Uterus (tissue), 4 donors: Measurements from ENCODE around the gene TECTB. TPM values are rescaled to one million over a fixed set of nuclear protein-coding genes. Genes with fewer than 3 reads are reported as not detected.

Experiments
- DNase-seq, 2 donors: peaks; one replicate each; pipeline ENCODE4 v3.0.0-alpha.2; 2019 to 2020
- H3K27ac ChIP-seq, 2 donors: fragments of 200-600 bp; sonication (generic); 1 replicate in 1 of 2; 2 replicates in 1 of 2; pipeline ENCODE4 v1.5.1; 2016 to 2018
- H3K27me3 ChIP-seq, 2 donors: fragments of 200-600 bp; sonication (generic); one replicate each; pipeline ENCODE4 v1.5.1; 2018 to 2019; ENCODE audit warnings: control low read depth in 1 of 2
- H3K36me3 ChIP-seq, 2 donors: fragments of 200-600 bp; sonication (generic); one replicate each; pipeline ENCODE4 v1.5.1; 2019; ENCODE audit warnings: control low read depth in 1 of 2
- H3K4me1 ChIP-seq, 2 donors: fragments of 200-600 bp; sonication (generic); one replicate each; pipeline ENCODE4 v1.5.1; 2018 to 2019; ENCODE audit warnings: control low read depth in 1 of 2
- H3K4me3 ChIP-seq, 2 donors: fragments of 200-600 bp; sonication (generic); 1 replicate in 1 of 2; 2 replicates in 1 of 2; pipeline ENCODE4 v1.5.1; 2018 to 2019; ENCODE audit warnings: mild to moderate bottlenecking in 1 of 2
- H3K9me3 ChIP-seq, 2 donors: fragments of 200-600 bp; sonication (generic); one replicate each; pipeline ENCODE4 v1.5.1; 2019; ENCODE audit warnings: control low read depth in 1 of 2
- POLR2A ChIP-seq, 2 donors: fragments of 450-650 bp; IDR thresholded peaks; one replicate each; pipeline ENCODE4 v1.6.1; 2016; ENCODE audit warnings: antibody characterized with exemption in 2 of 2, mild to moderate bottlenecking in 1 of 2, moderate library complexity in 1 of 2
- intact Hi-C: fragments of 100-400 bp; cut with DNase I; formaldehyde crosslinking; loops from one replicate; pipeline ENCODE4 v1.15.1; 2023; ENCODE audit warnings: low total_unique reads
- total RNA-seq, 4 donors: library from RNA; depleted of rRNA in 3 of 4; stranded (reverse); fragments of >200 nt in 3 of 4; gene quantifications; one replicate each; pipeline versions ENCODE4 v1.1.0 to v1.2.4, GENCODE V29; 2014 to 2023
- TF ChIP-seq, protein P1 (sequence below), 4 experiments: fragments of 200-600 bp in 2 of 4; fragments of 450-650 bp in 2 of 4; sonication (generic) in 2 of 4; IDR thresholded peaks; one replicate each; pipeline ENCODE4 v1.5.1; 2016 to 2019; ENCODE audit warnings: antibody characterized with exemption in 4 of 4, mild to moderate bottlenecking in 2 of 4, moderate library complexity in 1 of 4
- donor health status: DM: yes; HTN: yes; CAD: no.

The TECTB gene
- total RNA-seq, 4 donors from 2014 or later, result not detected

DNA sequence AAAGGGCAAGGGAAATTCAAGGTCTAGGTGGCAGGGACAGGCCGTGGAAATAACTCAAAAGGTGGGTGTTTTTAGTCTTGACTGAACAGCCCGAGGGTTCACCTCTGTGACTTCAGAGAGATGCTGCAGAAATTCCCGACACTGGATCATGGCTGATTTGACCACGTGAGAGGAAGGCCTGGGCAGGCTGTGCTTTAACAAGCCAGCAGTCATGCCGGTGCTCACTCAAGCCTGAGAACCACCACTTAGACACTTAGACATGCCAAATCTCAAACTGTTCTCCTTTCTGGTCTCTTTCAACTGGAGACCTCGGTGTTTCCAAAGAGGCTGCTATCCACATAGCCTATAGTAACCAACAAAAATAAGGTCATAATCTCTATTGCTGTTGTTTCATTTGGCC is 15.4 kb downstream of the TECTB start:
- Histone ChIP-seq H3K4me3 (no peak overlapping the region), H3K27ac (no peak overlapping the region), H3K9me3 (no peaks in the 10 kb centered on the region), H3K27me3 (no peaks in the 10 kb centered on the region), H3K4me1 (no peaks in the 10 kb centered on the region), H3K36me3 (no peaks in the 10 kb centered on the region)
- intact Hi-C loops, result no loop called here
- DNase-seq, result no peak
- TF ChIP-seq POLR2A (IDR thresholded peaks at IDR 0.05), result no peak
- TF ChIP-seq, protein P1, sequence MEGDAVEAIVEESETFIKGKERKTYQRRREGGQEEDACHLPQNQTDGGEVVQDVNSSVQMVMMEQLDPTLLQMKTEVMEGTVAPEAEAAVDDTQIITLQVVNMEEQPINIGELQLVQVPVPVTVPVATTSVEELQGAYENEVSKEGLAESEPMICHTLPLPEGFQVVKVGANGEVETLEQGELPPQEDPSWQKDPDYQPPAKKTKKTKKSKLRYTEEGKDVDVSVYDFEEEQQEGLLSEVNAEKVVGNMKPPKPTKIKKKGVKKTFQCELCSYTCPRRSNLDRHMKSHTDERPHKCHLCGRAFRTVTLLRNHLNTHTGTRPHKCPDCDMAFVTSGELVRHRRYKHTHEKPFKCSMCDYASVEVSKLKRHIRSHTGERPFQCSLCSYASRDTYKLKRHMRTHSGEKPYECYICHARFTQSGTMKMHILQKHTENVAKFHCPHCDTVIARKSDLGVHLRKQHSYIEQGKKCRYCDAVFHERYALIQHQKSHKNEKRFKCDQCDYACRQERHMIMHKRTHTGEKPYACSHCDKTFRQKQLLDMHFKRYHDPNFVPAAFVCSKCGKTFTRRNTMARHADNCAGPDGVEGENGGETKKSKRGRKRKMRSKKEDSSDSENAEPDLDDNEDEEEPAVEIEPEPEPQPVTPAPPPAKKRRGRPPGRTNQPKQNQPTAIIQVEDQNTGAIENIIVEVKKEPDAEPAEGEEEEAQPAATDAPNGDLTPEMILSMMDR (IDR thresholded peaks at IDR 0.05), result no peak

DNA sequence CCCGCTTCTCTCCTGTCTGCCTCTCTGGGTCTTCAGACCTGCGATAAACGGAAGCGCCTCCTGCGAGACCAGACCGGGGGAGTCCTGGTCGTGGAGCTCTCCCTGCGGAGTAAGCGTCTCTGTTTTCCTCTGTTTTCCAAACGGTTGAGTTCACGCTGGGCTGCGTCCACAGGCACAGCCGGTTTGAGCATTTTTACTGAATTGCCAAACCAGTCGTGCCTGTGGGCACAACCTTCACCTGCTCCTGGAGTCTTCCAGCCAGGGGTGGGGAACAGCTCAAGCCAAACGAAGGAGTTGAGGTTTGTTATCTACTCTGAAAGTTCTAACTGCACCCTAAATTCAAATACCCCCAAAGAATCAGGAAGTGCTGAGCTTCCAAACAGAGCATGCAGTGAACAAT is 16.3 kb downstream of the TECTB start:
- Histone ChIP-seq H3K4me1 (no peaks in the 10 kb centered on the region), H3K27ac (no peak overlapping the region), H3K4me3 (no peak overlapping the region), H3K27me3 (no peaks in the 10 kb centered on the region), H3K36me3 (no peaks in the 10 kb centered on the region), H3K9me3 (no peaks in the 10 kb centered on the region)
- intact Hi-C loops, result no loop called here
- DNase-seq, result no peak
- TF ChIP-seq POLR2A (IDR thresholded peaks at IDR 0.05), result no peak
- TF ChIP-seq, protein P1 (IDR thresholded peaks at IDR 0.05), result no peak

DNA sequence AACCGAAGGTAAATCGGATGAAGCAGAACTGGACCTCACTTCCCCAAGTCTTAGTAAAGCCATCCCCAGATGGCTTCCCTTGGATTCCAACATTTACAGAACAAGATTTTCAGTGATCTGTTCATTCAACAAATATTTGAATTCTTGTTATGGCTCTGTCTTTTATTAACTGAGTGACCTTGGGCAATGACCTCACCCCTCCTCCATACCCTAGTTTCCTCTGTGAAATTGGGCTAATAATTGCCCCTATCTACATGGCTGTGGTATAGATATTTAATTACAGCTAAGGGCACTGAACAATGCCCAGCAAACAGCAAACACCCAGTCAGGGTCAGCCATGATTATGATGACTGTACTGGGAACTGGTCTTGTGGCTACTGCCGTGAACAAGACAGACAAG is 19.1 kb downstream of the TECTB start:
- Histone ChIP-seq H3K9me3 (no peaks in the 10 kb centered on the region), H3K36me3 (no peaks in the 10 kb centered on the region), H3K4me1 (no peaks in the 10 kb centered on the region), H3K4me3 (no peak overlapping the region), H3K27me3 (no peaks in the 10 kb centered on the region), H3K27ac (no peak overlapping the region)
- DNase-seq, result no peak
- intact Hi-C loops, result no loop called here
- TF ChIP-seq POLR2A (IDR thresholded peaks at IDR 0.05), result no peak
- TF ChIP-seq, protein P1 (IDR thresholded peaks at IDR 0.05), result no peak

- intact Hi-C loops, result no loop called here
- no peaks in the 10 kb centered on the region for H3K27me3 ChIP-seq
Observed at GRCh38 chr10:112303528-112303927, 20.3 kb downstream of the TECTB start.

DNA sequence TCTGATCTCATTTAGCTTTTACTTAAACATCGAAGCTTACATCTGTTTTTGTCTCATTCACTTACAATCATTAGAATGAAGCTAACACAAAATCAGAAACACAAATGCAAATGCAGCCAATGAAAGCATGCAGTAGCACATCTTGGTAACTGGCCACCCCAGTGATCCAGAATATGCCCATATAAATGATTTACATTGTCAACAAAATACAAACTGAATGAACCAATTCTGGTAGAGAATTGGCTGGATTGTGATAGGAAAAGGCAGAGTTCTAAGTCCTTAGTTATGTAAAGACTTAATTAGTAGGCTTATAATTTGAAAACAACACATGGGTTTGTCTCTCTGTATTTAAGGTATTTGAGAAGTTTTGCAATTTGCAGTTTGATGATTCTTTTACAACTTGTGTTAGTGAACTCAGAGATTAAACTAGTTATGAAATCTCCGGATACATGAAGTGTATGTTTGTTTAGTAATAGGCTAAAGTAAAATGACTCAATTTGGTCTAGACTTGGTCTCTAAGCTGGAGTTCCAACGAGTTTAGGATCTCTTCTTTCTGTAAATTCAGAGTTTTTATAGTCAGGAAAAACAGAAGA is 21.2 kb downstream of the TECTB start:
- H3K27me3 ChIP-seq, result no peaks in the 10 kb centered on the region
- no peaks in the 10 kb centered on the region for H3K36me3 ChIP-seq
- H3K4me3 ChIP-seq, result no peak overlapping the region
- H3K9me3 ChIP-seq, result no peaks in the 10 kb centered on the region
- no peak overlapping the region for H3K27ac ChIP-seq
- TF ChIP-seq, protein P1 (IDR thresholded peaks at IDR 0.05), result no peak
- TF ChIP-seq POLR2A (IDR thresholded peaks at IDR 0.05), result no peak
- no peaks in the 10 kb centered on the region for H3K4me1 ChIP-seq
- no peak for DNase-seq
- intact Hi-C loops, result no loop called here

More at GRCh38 chr10:112303528-112303927, 20.3 kb downstream of the TECTB start:
- H3K36me3 ChIP-seq, result no peaks in the 10 kb centered on the region
- H3K27ac ChIP-seq, result no peak overlapping the region
- H3K9me3 ChIP-seq, result no peaks in the 10 kb centered on the region
- DNase-seq, result no peak
- no peak overlapping the region for H3K4me3 ChIP-seq
- H3K4me1 ChIP-seq, result no peaks in the 10 kb centered on the region
- TF ChIP-seq, protein P1 (IDR thresholded peaks at IDR 0.05), result no peak
- no peak for TF ChIP-seq POLR2A (IDR thresholded peaks at IDR 0.05)
